Tibial nerve (tissue), 4 donors: ENCODE data around the gene MAN2A1.

Experiments
- EP300 ChIP-seq, 2 donors: sonication (generic); formaldehyde crosslinking; IDR thresholded peaks; one replicate each; pipeline ENCODE4 v1.6.1; 2017; ENCODE audit warnings: antibody characterized with exemption in 2 of 2, mild to moderate bottlenecking in 1 of 2
- POLR2A ChIP-seq, 2 donors: fragments of 450-650 bp; IDR thresholded peaks; one replicate each; pipeline ENCODE4 v1.6.1; 2017; ENCODE audit warnings: antibody characterized with exemption in 2 of 2, mild to moderate bottlenecking in 2 of 2, moderate library complexity in 2 of 2
- TF ChIP-seq, protein P1 (sequence below), 5 experiments: fragments of 200-600 bp in 3 of 5; fragments of 450-650 bp in 2 of 5; sonication (generic) in 3 of 5; IDR thresholded peaks; one replicate each; pipeline ENCODE4 v1.5.1; 2016 to 2019; ENCODE audit warnings: antibody characterized with exemption in 5 of 5, mild to moderate bottlenecking in 3 of 5, moderate library complexity in 2 of 5

- peak; percentile 88 to 92 for TF ChIP-seq POLR2A (IDR thresholded peaks at IDR 0.05)
- TF ChIP-seq, protein P1, sequence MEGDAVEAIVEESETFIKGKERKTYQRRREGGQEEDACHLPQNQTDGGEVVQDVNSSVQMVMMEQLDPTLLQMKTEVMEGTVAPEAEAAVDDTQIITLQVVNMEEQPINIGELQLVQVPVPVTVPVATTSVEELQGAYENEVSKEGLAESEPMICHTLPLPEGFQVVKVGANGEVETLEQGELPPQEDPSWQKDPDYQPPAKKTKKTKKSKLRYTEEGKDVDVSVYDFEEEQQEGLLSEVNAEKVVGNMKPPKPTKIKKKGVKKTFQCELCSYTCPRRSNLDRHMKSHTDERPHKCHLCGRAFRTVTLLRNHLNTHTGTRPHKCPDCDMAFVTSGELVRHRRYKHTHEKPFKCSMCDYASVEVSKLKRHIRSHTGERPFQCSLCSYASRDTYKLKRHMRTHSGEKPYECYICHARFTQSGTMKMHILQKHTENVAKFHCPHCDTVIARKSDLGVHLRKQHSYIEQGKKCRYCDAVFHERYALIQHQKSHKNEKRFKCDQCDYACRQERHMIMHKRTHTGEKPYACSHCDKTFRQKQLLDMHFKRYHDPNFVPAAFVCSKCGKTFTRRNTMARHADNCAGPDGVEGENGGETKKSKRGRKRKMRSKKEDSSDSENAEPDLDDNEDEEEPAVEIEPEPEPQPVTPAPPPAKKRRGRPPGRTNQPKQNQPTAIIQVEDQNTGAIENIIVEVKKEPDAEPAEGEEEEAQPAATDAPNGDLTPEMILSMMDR (IDR thresholded peaks at IDR 0.05), result peak in 4 of 5 experiments; percentile 3 to 27 (median 8)
- peak in 1 of 2 donors; percentile 85 for TF ChIP-seq EP300 (IDR thresholded peaks at IDR 0.05)
These were observed 572 bp upstream of the MAN2A1 start for GRCh38 chr5:109688970-109689739.
